GM19023 (cell line): Measurements from ENCODE around the gene CPAMD8.

Experiments used
- ATAC-seq: cut with Tn5 transposase; IDR thresholded peaks from one replicate; pipeline ENCODE4 v1.9.1; 2021; ENCODE audit warnings: mild to moderate bottlenecking, moderate library complexity; ENCODE audit not compliant: unreplicated experiment

Gene CPAMD8

DNA sequence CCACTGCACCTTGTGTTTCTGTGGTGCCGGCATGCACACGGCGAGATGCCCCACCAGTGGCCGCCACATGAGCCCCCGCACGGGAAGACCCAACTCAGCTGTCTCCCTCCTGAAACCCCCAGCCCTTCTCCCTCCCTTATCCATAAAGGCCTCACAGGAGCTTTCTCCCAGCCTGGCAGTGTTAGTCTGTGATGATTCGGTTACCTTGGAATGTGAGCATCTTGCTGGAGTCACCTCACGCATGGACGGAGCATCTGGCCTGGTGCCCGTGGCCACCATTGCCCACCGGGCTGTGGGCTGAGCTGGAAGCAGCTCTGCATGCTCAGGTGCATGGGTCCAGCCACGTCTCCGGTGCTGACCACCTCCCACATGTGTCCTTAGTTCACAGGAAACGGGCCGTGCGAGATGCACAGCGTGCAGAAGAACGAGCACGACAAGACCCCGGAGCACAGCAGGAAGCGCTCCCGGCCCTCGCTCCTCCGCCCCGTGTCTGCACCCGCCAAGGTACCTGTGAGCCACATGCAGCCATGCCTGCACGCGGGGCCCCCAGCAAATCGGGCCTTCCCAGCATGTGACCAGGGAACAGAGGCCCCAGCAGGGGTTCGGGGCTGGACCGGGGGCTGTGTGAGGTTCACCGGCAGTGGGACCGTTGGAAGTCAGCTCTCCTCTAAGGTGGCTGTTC, 175.4 kb downstream of the CPAMD8 start:
- no peak for ATAC-seq

DNA sequence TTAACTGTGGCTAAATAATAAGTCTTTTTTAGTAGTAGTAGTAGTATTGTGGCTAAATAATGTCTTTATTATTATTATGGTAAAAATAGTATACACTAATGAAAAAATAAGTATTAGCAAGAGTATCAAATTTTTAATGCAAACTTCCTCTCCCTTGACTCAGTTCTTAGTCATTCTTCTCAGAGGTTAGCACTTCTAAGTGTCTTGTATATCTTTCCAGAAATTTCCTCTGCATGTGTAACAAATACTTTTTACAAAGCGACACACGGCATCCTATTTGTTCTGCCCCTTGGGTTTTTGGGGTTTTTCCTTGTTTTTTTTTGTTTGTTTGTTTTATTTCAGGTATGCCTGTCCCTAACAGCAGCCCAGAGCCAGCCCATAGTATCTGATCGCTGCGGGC, 176.5 kb downstream of the CPAMD8 start:
- ATAC-seq, result no peak

GRCh38 chr19:16849168-16849567, 177.4 kb downstream of the CPAMD8 start:
- no peak for ATAC-seq

- no peak for ATAC-seq
These were observed 179.2 kb downstream of the CPAMD8 start for GRCh38 chr19:16847430-16847829.

GRCh38 chr19:16846901-16847300, 179.7 kb downstream of the CPAMD8 start:
- ATAC-seq, result no peak
